ENCODE data around the gene PDGFB. TPM values are rescaled to one million over a fixed set of nuclear protein-coding genes. Genes with fewer than 3 reads are reported as not detected.
A peak's percentile ranks its signal among the peaks of the same experiment; 100 is the strongest.

The PDGFB gene
- total RNA-seq, 1 experiment from 2014 or later: 9.2 TPM

- ChIA-PET POLR2A (interaction anchor here (0.6 to 1.3 kb wide), 3 partner anchors 14 to 31 kb away, joined by 3 to 4 read pairs (median 3); no protein-coding TSS in a partner anchor), CTCF (interaction anchor here (0.5 to 1.7 kb wide), 6 partner anchors 12 to 50 kb away, joined by 3 to 7 read pairs (median 4); no protein-coding TSS in a partner anchor)
- Mint-ChIP-seq H3K36me3 (peaks cover 18% of the 10 kb centered on the region), H3K4me1 (peaks cover 20% of the 10 kb centered on the region), H3K27me3 (ENCODE audit: low read depth) (no peaks in the 10 kb centered on the region; the same call in none of the 2 replicates), H3K27ac (peak overlapping the region; percentile 42), H3K9me3 (peaks cover 21% of the 10 kb centered on the region), H3K4me3 (no peak overlapping the region)
- DNase-seq (ENCODE audit: low spot score): no peak
- TF ChIP-seq E2F4 (CRISPR knock-in tag; IDR thresholded peaks at IDR 0.05; ENCODE audit: borderline replicate concordance, low read depth) (no peak), FOXP1 (CRISPR knock-in tag; IDR thresholded peaks at IDR 0.05; ENCODE audit: borderline replicate concordance) (no peak)
- no peak for ATAC-seq
Measured at GRCh38 chr22:39184586-39185577, 59.9 kb downstream of the PDGFB start.

- H3K36me3 Mint-ChIP-seq: peaks cover 18% of the 10 kb centered on the region
- TF ChIP-seq ZNF281 (CRISPR knock-in tag; IDR thresholded peaks at IDR 0.05) (no peak), NFYB (CRISPR knock-in tag; conservative IDR thresholded peaks at IDR 0.05; ENCODE audit: low read depth) (peak; percentile 66), CTCF (IDR thresholded peaks at IDR 0.05) (no peak)
- ATAC-seq (peak; percentile 61), DNase-seq (ENCODE audit: low spot score) (no peak)
- no peak overlapping the region for H3K27ac Mint-ChIP-seq
- ChIA-PET POLR2A (interaction anchor here (0.6 to 1.3 kb wide), 5 partner anchors 10 to 32 kb away, joined by 3 to 4 read pairs (median 3); no protein-coding TSS in a partner anchor), CTCF (interaction anchor here (0.6 to 1.8 kb wide), 10 partner anchors 21 to 167 kb away, joined by 3 to 7 read pairs (median 4); no protein-coding TSS in a partner anchor)
- no peaks in the 10 kb centered on the region; the same call in none of the 2 replicates for H3K27me3 Mint-ChIP-seq (ENCODE audit: low read depth)
- peaks cover 21% of the 10 kb centered on the region for H3K9me3 Mint-ChIP-seq
- H3K4me1 Mint-ChIP-seq: peaks cover 28% of the 10 kb centered on the region
- no peak overlapping the region for H3K4me3 Mint-ChIP-seq
Measured at GRCh38 chr22:39183991-39184585, 60.7 kb downstream of the PDGFB start.

- ATAC-seq (no peak), DNase-seq (ENCODE audit: low spot score) (no peak)
- ChIA-PET CTCF (interaction anchor here (1.7 to 1.8 kb wide), 2 partner anchors 128 to 165 kb away, joined by 3 to 7 read pairs; no protein-coding TSS in a partner anchor), POLR2A (interaction anchor here (1.2 kb wide), 1 partner anchor 19 kb away, joined by 3 read pairs; no protein-coding TSS in a partner anchor)
- TF ChIP-seq IRF2 (CRISPR knock-in tag; IDR thresholded peaks at IDR 0.05; ENCODE audit: borderline replicate concordance, low read depth) (no peak), ZMAT4 (CRISPR knock-in tag; IDR thresholded peaks at IDR 0.05) (no peak), OVOL2 (CRISPR knock-in tag; IDR thresholded peaks at IDR 0.05; ENCODE audit: borderline replicate concordance) (no peak), NR3C1 (CRISPR knock-in tag; conservative IDR thresholded peaks at IDR 0.05; ENCODE audit: low read depth) (no peak), SMAD3 (CRISPR knock-in tag; IDR thresholded peaks at IDR 0.05; ENCODE audit: borderline replicate concordance) (no peak), FOXP1 (CRISPR knock-in tag; IDR thresholded peaks at IDR 0.05; ENCODE audit: borderline replicate concordance) (no peak)
- Mint-ChIP-seq H3K4me1 (peaks cover 41% of the 10 kb centered on the region), H3K27ac (no peak overlapping the region), H3K9me3 (peaks cover 21% of the 10 kb centered on the region), H3K4me3 (no peak overlapping the region), H3K27me3 (ENCODE audit: low read depth) (no peaks in the 10 kb centered on the region; the same call in none of the 2 replicates), H3K36me3 (peaks cover 15% of the 10 kb centered on the region)
Measured at GRCh38 chr22:39182478-39183030, 62.2 kb downstream of the PDGFB start.

Data from WTC11 (cell line).